Endodermal cell (in vitro differentiated cells): ENCODE data around the gene PRPF6. TPM values are rescaled to one million over a fixed set of nuclear protein-coding genes. Genes with fewer than 3 reads are reported as not detected.
A peak's percentile ranks its signal among the peaks of the same experiment; 100 is the strongest.

ENCODE experiments used
- DNase-seq: peaks from one replicate; pipeline ENCODE4 v3.0.0-alpha.2; 2017
- H3K27ac ChIP-seq: 2 replicates; pipeline ENCODE4 v1.5.1; 2013; ENCODE audit warnings: mild to moderate bottlenecking, low read depth, low read length, moderate library complexity
- H3K27me3 ChIP-seq: 2 replicates; pipeline ENCODE4 v1.6.1; 2013; ENCODE audit warnings: mild to moderate bottlenecking, low read length, moderate library complexity; ENCODE audit not compliant: insufficient read depth, control insufficient read depth, poor library complexity, severe bottlenecking
- H3K36me3 ChIP-seq: 2 replicates; pipeline ENCODE4 v1.7.0; 2013; ENCODE audit warnings: mild to moderate bottlenecking, low read length, moderate library complexity; ENCODE audit not compliant: control insufficient read depth, insufficient read depth
- H3K4me1 ChIP-seq: one replicate; pipeline ENCODE4 v1.7.0; 2013; ENCODE audit warnings: low read length; ENCODE audit not compliant: control insufficient read depth, insufficient read depth
- H3K4me3 ChIP-seq: 2 replicates; pipeline ENCODE4 v1.5.1; 2013; ENCODE audit warnings: mild to moderate bottlenecking, low read length, moderate library complexity
- H3K9ac ChIP-seq: 2 replicates; pipeline ENCODE4 v1.6.1; 2013; ENCODE audit warnings: mild to moderate bottlenecking, low read length, moderate library complexity; ENCODE audit not compliant: poor library complexity, severe bottlenecking; ENCODE audit errors: extremely low read depth
- H3K9me3 ChIP-seq: 2 replicates; pipeline ENCODE4 v1.6.1; 2013; ENCODE audit warnings: mild to moderate bottlenecking, low read length, moderate library complexity; ENCODE audit not compliant: control insufficient read depth
- H3K27ac Mint-ChIP-seq: 2 replicates; pipeline ENCODE4 v1.8.0; 2020; ENCODE audit warnings: mixed read lengths
- H3K27me3 Mint-ChIP-seq: 2 replicates; pipeline ENCODE4 v1.8.0; 2021; ENCODE audit warnings: mild to moderate bottlenecking, mixed read lengths; ENCODE audit not compliant: insufficient read depth
- H3K36me3 Mint-ChIP-seq: 2 replicates; pipeline ENCODE4 v1.8.0; 2020; ENCODE audit warnings: low read depth, mixed read lengths
- H3K4me1 Mint-ChIP-seq: 2 replicates; pipeline ENCODE4 v1.8.0; 2020; ENCODE audit warnings: mixed read lengths
- H3K4me3 Mint-ChIP-seq: 2 replicates; pipeline ENCODE4 v1.8.0; 2020; ENCODE audit warnings: mild to moderate bottlenecking, moderate library complexity, mixed read lengths
- H3K9me3 Mint-ChIP-seq: 2 replicates; pipeline ENCODE4 v1.8.0; 2020; ENCODE audit warnings: mild to moderate bottlenecking, mixed read lengths
- WGBS, 2 experiments: methylation state at CpG; one replicate each; pipeline versions ENCODE4 v1.1.5 to v1.1.7; 2013; ENCODE audit warnings: missing lambda C conversion rate in 2 of 2, mixed read lengths in 1 of 2; ENCODE audit not compliant: insufficient coverage in 1 of 2, insufficient read length in 1 of 2; 5-methylcytosine and 5-hydroxymethylcytosine counted together
- total RNA-seq, 2 donors: library from RNA; stranded (reverse); fragmentation: NEBNext Ultra II Directional in 1 of 2; extraction: Animal tissue kit (Norgen Biotek cat#: 25700) in 1 of 2; gene quantifications; 2 replicates in 1 of 2; 3 replicates in 1 of 2; pipeline ENCODE4 v1.2.1, GENCODE V29; 2021
- TF ChIP-seq, protein P1 (sequence below): fragments of 200-600 bp; sonication (generic); conservative IDR thresholded peaks from 2 replicates; pipeline ENCODE4 v1.5.0; 2021; ENCODE audit warnings: antibody characterized with exemption, mild to moderate bottlenecking

Gene PRPF6
- total RNA-seq, 2 donors from 2014 or later: 73.3 to 73.9 TPM

DNA sequence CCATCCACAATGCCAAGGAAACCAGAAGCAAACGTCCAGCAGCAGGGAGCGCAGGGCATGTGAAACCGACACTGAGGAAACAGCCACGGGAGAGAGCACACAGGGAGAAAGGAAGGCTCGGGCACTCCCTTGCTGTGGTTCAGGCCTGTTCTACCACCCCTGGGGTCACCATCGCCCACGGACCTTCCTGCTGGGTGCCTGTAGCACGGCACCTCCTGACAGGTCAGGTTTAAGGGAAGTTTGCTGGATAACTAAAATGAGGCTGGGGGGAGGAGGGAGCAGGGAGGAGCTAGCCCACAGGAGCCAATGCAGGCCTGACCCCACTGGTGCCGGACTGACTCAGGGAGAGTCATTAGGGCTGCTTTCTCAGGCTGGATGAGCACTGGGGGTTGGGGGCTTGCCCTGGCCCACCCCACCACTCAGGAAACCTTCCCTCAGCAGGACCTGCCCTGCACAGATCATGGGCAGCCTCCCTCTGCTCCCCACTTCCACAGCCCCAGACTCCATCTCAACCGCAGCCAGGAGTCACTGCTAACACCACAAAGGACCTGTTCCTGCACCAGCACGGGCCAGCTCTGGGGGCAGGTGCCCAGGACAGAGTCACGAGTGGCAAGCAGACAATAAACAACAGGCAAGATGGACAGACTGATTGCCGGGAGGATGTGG lies 27.0 kb upstream of the PRPF6 start:
- peaks cover 31% of the 10 kb centered on the region for H3K4me1 Mint-ChIP-seq
- peaks cover 4% of the 10 kb centered on the region for H3K36me3 Mint-ChIP-seq
- H3K4me3 ChIP-seq: no peak overlapping the region
- WGBS, 2 experiments: 90 to 92% methylated on average over 7 to 13 of the region's 13 CpGs
- DNase-seq: no peak
- peak overlapping the region; percentile 31 for H3K27ac Mint-ChIP-seq
- no peak overlapping the region for H3K9ac ChIP-seq
- H3K9me3 Mint-ChIP-seq: no peaks in the 10 kb centered on the region
- no peak overlapping the region for H3K27ac ChIP-seq
- H3K27me3 Mint-ChIP-seq: no peaks in the 10 kb centered on the region
- H3K27me3 ChIP-seq: no peaks in the 10 kb centered on the region
- peak overlapping the region; percentile 71 for H3K4me3 Mint-ChIP-seq
- no peaks in the 10 kb centered on the region for H3K9me3 ChIP-seq
- TF ChIP-seq, protein P1, sequence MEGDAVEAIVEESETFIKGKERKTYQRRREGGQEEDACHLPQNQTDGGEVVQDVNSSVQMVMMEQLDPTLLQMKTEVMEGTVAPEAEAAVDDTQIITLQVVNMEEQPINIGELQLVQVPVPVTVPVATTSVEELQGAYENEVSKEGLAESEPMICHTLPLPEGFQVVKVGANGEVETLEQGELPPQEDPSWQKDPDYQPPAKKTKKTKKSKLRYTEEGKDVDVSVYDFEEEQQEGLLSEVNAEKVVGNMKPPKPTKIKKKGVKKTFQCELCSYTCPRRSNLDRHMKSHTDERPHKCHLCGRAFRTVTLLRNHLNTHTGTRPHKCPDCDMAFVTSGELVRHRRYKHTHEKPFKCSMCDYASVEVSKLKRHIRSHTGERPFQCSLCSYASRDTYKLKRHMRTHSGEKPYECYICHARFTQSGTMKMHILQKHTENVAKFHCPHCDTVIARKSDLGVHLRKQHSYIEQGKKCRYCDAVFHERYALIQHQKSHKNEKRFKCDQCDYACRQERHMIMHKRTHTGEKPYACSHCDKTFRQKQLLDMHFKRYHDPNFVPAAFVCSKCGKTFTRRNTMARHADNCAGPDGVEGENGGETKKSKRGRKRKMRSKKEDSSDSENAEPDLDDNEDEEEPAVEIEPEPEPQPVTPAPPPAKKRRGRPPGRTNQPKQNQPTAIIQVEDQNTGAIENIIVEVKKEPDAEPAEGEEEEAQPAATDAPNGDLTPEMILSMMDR: no peak
- peaks cover 14% of the 10 kb centered on the region for H3K4me1 ChIP-seq
- peaks cover 6% of the 10 kb centered on the region for H3K36me3 ChIP-seq

- Histone ChIP-seq H3K4me3 (peak overlapping the region; percentile 82), H3K27me3 (no peaks in the 10 kb centered on the region), H3K9ac (peak overlapping the region; percentile 72), H3K9me3 (no peaks in the 10 kb centered on the region), H3K27ac (no peak overlapping the region), H3K36me3 (peaks cover 6% of the 10 kb centered on the region), H3K4me1 (peaks cover 19% of the 10 kb centered on the region)
- WGBS, 2 experiments: 6 to 7% methylated on average over 13 to 31 of the region's 31 CpGs
- H3K4me1 Mint-ChIP-seq: peaks cover 29% of the 10 kb centered on the region
- H3K4me3 Mint-ChIP-seq: peak overlapping the region; percentile 71
- peak; percentile 72 for DNase-seq
- no peaks in the 10 kb centered on the region for H3K27me3 Mint-ChIP-seq
- TF ChIP-seq, protein P1: peak; percentile 55
- H3K27ac Mint-ChIP-seq: no peak overlapping the region
- no peaks in the 10 kb centered on the region for H3K9me3 Mint-ChIP-seq
- H3K36me3 Mint-ChIP-seq: peaks cover 7% of the 10 kb centered on the region
Observed at GRCh38 chr20:63955281-63955826, 25.6 kb upstream of the PRPF6 start.

- Histone ChIP-seq H3K4me3 (peak within 1 kb of the TSS; percentile 82), H3K9ac (peak within 1 kb of the TSS; percentile 72), H3K36me3 (peaks cover 6% of the 10 kb centered on the region), H3K27ac (peak within 1 kb of the TSS; percentile 63), H3K4me1 (peaks cover 18% of the 10 kb centered on the region), H3K9me3 (no peaks in the 10 kb centered on the region), H3K27me3 (no peaks in the 10 kb centered on the region)
- peak within 1 kb of the TSS; percentile 71 for H3K4me3 Mint-ChIP-seq
- peaks cover 7% of the 10 kb centered on the region for H3K36me3 Mint-ChIP-seq
- H3K27ac Mint-ChIP-seq: peak within 1 kb of the TSS; percentile 83
- WGBS, 2 experiments: 0 to 1% methylated on average over 33 to 105 of the region's 105 CpGs
- DNase-seq: peak; percentile 91
- TF ChIP-seq, protein P1: no peak
- H3K4me1 Mint-ChIP-seq: peaks cover 29% of the 10 kb centered on the region
- H3K9me3 Mint-ChIP-seq: no peaks in the 10 kb centered on the region
- no peaks in the 10 kb centered on the region for H3K27me3 Mint-ChIP-seq
Observed at GRCh38 chr20:63955827-63956663, 24.9 kb upstream of the PRPF6 start, which contains the start of gene UCKL1. Gene UCKL1, minus strand, starts transcription at chr20:63956416. Its CDS starts 44 bp downstream, at chr20:63956372.
